Parietal lobe (tissue), 2 donors: ENCODE measurements around the gene PRPSAP2. TPM values are rescaled to one million over a fixed set of nuclear protein-coding genes. Genes with fewer than 3 reads are reported as not detected.

Experiments
- small RNA-seq: library from RNA; depleted of rRNA; stranded (forward); fragments of <200 nt; gene quantifications from one replicate; pipeline ENCODE3, GENCODE V24; 2014; ENCODE audit warnings: low replicate concordance
- total RNA-seq: library from RNA; depleted of rRNA; stranded (reverse); fragments of >200 nt; gene quantifications from one replicate; pipeline ENCODE4 v1.2.3, GENCODE V29; 2014

Gene PRPSAP2, protein sequence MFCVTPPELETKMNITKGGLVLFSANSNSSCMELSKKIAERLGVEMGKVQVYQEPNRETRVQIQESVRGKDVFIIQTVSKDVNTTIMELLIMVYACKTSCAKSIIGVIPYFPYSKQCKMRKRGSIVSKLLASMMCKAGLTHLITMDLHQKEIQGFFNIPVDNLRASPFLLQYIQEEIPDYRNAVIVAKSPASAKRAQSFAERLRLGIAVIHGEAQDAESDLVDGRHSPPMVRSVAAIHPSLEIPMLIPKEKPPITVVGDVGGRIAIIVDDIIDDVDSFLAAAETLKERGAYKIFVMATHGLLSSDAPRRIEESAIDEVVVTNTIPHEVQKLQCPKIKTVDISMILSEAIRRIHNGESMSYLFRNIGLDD
- 125 TPM for total RNA-seq

GRCh38 chr17:18857864-18858566, at the start of gene PRPSAP2:
PRPSAP2 (plus strand) TSS chr17:18858131; CDS start chr17:18865834, 7,703 bp downstream.

GRCh38 chr17:18951941-18952842, 94.3 kb downstream of the PRPSAP2 start, which contains the start of gene SLC5A10:
SLC5A10 (plus strand) TSS chr17:18952165; CDS start chr17:18952206, 41 bp downstream.

Small RNAs within 50 kb of the gene (small RNA-seq; reads per million reads assigned to genes)
- gene RF00324 = not detected

Other genes with a start within 250 kb of the PRPSAP2 start
- 5.3 TPM for gene TBC1D28, start 213.7 kb upstream of the PRPSAP2 start, total RNA-seq
- 33.2 TPM for gene FOXO3B, start 175.8 kb upstream of the PRPSAP2 start, total RNA-seq
- 0.63 TPM for gene FBXW10, start 114.1 kb upstream of the PRPSAP2 start, total RNA-seq
- 59.2 TPM for gene TVP23B, start 76.9 kb upstream of the PRPSAP2 start, total RNA-seq
- not detected for gene SLC5A10, start 94.0 kb downstream of the PRPSAP2 start, total RNA-seq
- gene FAM83G, start 146.6 kb downstream of the PRPSAP2 start, total RNA-seq = 0.31 TPM
- 2.8 TPM for gene GRAP, start 188.8 kb downstream of the PRPSAP2 start, total RNA-seq